KMS-11 (cell line): ENCODE results near the gene DNAH17.

Experiments used
- H2AFZ ChIP-seq: fragments of 200-600 bp; sonication (generic); 2 replicates; pipeline ENCODE4 v1.6.1; 2016; ENCODE audit warnings: antibody characterized with exemption, mixed run types, low read depth
- H3K27ac ChIP-seq: fragments of 200-600 bp; sonication (generic); 2 replicates; pipeline ENCODE4 v1.6.1; 2016; ENCODE audit warnings: mild to moderate bottlenecking, mixed run types
- H3K27me3 ChIP-seq: fragments of 200-600 bp; sonication (generic); 2 replicates; pipeline ENCODE4 v1.6.1; 2017; ENCODE audit warnings: mild to moderate bottlenecking, low read depth, mixed run types, moderate library complexity; ENCODE audit not compliant: insufficient read depth
- H3K36me3 ChIP-seq: fragments of 200-600 bp; sonication (generic); 2 replicates; pipeline ENCODE4 v1.6.1; 2017; ENCODE audit warnings: mild to moderate bottlenecking, mixed run types; ENCODE audit not compliant: insufficient read depth
- H3K4me1 ChIP-seq: fragments of 200-600 bp; sonication (generic); 2 replicates; pipeline ENCODE4 v1.6.1; 2016; ENCODE audit warnings: mild to moderate bottlenecking, low read depth, mixed run types; ENCODE audit not compliant: poor library complexity, severe bottlenecking
- H3K4me2 ChIP-seq: fragments of 200-600 bp; sonication (generic); 2 replicates; pipeline ENCODE4 v1.7.0; 2016; ENCODE audit warnings: mild to moderate bottlenecking, mixed run types
- H3K4me3 ChIP-seq: fragments of 200-600 bp; sonication (generic); IDR thresholded peaks from 2 replicates; pipeline ENCODE4 v1.6.1; 2017; ENCODE audit warnings: low read depth, low read length, mixed read lengths; ENCODE audit not compliant: insufficient read depth
- H3K79me2 ChIP-seq: fragments of 200-600 bp; sonication (generic); 2 replicates; pipeline ENCODE4 v1.6.1; 2016; ENCODE audit warnings: low read depth, mixed run types; ENCODE audit not compliant: insufficient read depth
- H3K9ac ChIP-seq: fragments of 200-600 bp; sonication (generic); 2 replicates; pipeline ENCODE4 v1.6.1; 2016; ENCODE audit warnings: mild to moderate bottlenecking, mixed run types
- H4K20me1 ChIP-seq: fragments of 200-600 bp; sonication (generic); 2 replicates; pipeline ENCODE4 v1.6.1; 2016; ENCODE audit warnings: mild to moderate bottlenecking, mixed run types; ENCODE audit not compliant: insufficient read depth
- CTCF ChIP-seq: fragments of 200-600 bp; sonication (generic); conservative IDR thresholded peaks from 2 replicates; pipeline ENCODE4 v1.6.1; 2017; ENCODE audit warnings: low read depth, mild to moderate bottlenecking, antibody characterized with exemption, low read length, moderate library complexity, mixed read lengths

The DNAH17 gene

DNA sequence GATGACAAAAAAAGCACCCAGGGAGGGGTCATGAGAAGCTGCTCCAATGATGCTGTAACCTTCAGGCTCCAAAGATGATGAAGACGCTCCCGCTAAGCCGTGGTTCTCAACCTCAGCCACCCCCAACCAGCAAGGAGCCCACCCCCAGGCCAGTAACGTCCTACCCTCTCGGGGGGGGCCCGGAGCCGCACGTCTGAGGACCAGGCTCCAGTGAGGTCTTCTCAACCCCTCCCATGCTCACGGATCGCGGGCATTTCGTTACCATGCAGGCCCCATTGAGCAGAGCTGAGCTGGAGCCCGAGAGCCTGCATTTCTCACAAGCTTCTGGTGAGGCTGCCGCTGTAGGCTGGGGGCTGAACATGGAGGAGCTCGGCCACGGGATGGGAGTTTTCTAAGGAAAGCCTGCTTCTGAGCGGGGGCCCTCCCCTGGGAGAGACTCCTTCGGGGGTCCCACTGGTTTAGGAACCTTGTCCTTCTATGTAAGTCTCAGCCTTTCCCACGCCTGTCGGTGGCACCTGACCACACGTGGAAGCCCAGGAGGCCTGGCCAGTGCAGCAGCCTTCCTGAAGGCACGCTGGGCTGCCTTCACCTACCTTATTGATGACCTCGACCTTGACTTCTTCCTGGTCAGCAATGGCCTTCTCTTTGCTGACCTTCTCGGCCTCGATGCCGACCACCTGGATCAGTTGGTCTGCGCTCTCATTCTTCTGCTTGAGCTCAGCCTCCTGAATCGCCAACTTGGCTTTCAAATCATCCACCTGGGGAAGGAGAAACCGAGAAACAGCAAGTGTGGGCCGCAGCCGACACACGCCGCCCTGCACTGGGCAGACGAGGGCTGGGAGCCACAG lies 116.0 kb downstream of the DNAH17 start:
- H3K27ac ChIP-seq, result no peak overlapping the region
- H3K4me1 ChIP-seq, result no peaks in the 10 kb centered on the region
- no peaks in the 10 kb centered on the region for H3K27me3 ChIP-seq
- no peak overlapping the region for H3K4me3 ChIP-seq
- no peak for TF ChIP-seq CTCF
- H3K4me2 ChIP-seq, result no peak overlapping the region
- no peak overlapping the region for H2AFZ ChIP-seq
- no peaks in the 10 kb centered on the region for H3K36me3 ChIP-seq
- no peaks in the 10 kb centered on the region for H4K20me1 ChIP-seq
- no peaks in the 10 kb centered on the region for H3K79me2 ChIP-seq
- no peak overlapping the region for H3K9ac ChIP-seq

DNA sequence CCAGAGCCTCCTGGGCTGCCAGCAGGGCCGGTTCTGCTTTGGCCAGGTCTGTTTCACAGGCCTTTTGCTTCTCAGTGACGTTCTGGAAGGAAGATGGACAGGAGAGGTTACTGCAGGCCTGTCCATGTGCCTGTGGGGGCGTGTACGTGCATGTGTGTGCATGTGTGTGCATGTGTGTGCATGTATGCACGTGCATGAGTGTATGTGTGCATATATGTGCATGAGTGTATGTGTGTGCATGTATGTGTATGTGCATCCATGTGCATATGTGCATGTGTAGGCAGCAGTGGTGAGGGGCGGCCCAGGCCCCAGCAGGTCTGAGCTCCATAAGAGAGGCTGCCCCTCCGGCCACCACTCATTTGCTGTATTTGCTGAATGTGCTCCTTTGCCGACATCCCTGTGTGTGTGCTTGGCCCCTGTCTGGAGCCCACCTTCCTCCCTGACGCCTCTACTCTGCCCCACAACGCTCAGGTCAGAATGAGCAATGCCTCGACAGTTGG lies 117.0 kb downstream of the DNAH17 start:
- H3K4me1 ChIP-seq, result no peaks in the 10 kb centered on the region
- no peak overlapping the region for H3K9ac ChIP-seq
- no peaks in the 10 kb centered on the region for H4K20me1 ChIP-seq
- TF ChIP-seq CTCF, result no peak
- no peak overlapping the region for H3K4me3 ChIP-seq
- no peaks in the 10 kb centered on the region for H3K79me2 ChIP-seq
- H3K27me3 ChIP-seq, result no peaks in the 10 kb centered on the region
- no peak overlapping the region for H2AFZ ChIP-seq
- H3K27ac ChIP-seq, result no peak overlapping the region
- H3K36me3 ChIP-seq, result no peaks in the 10 kb centered on the region
- no peak overlapping the region for H3K4me2 ChIP-seq

- Histone ChIP-seq H3K9ac (no peak overlapping the region), H3K4me1 (no peaks in the 10 kb centered on the region), H2AFZ (no peak overlapping the region), H3K4me3 (no peak overlapping the region), H3K27ac (no peak overlapping the region), H3K79me2 (no peaks in the 10 kb centered on the region), H3K27me3 (0 out of 2 replicates have a peak, but pooled peaks cover 2% of the 10 kb centered on the region), H4K20me1 (no peaks in the 10 kb centered on the region), H3K36me3 (no peaks in the 10 kb centered on the region), H3K4me2 (no peak overlapping the region)
- TF ChIP-seq CTCF, result no peak
These were observed 117.5 kb downstream of the DNAH17 start for GRCh38 chr17:78459696-78460095.

GRCh38 chr17:78458736-78459335 lies 118.4 kb downstream of the DNAH17 start:
- Histone ChIP-seq H2AFZ (no peak overlapping the region), H3K4me3 (no peak overlapping the region), H3K27me3 (0 out of 2 replicates have a peak, but pooled peaks cover 3% of the 10 kb centered on the region), H4K20me1 (no peaks in the 10 kb centered on the region), H3K27ac (no peak overlapping the region), H3K4me1 (no peaks in the 10 kb centered on the region), H3K36me3 (no peaks in the 10 kb centered on the region), H3K9ac (no peak overlapping the region), H3K4me2 (no peak overlapping the region), H3K79me2 (no peaks in the 10 kb centered on the region)
- no peak for TF ChIP-seq CTCF
